ENCODE results near the gene TMEM53.

TMEM53 gene

GRCh38 chr1:44641126-44642102, 32.9 kb downstream of the TMEM53 start:
- DNase-seq (ENCODE audit: extremely low spot score), result no peak
- no peak for TF ChIP-seq CTCF (IDR thresholded peaks at IDR 0.05; ENCODE audit: control extremely low read depth, extremely low read depth, low read depth, missing control alignments)
- POLR2A ChIA-PET, result interaction anchor here (0.5 to 2.1 kb wide), 5 partner anchors 8 to 1670 kb away, joined by 3 to 8 read pairs (median 5); no protein-coding TSS in a partner anchor
- CTCF ChIA-PET, result interaction anchor here (0.7 to 13.8 kb wide), 7 partner anchors 8 to 69 kb away, joined by 3 to 204 read pairs (median 6); no protein-coding TSS in a partner anchor

GRCh38 chr1:44640200-44640853, 34.0 kb downstream of the TMEM53 start:
- ChIA-PET POLR2A (no interaction called here), CTCF (interaction anchor here (1.2 to 13.8 kb wide), 6 partner anchors 9 to 423 kb away, joined by 3 to 204 read pairs (median 4); no protein-coding TSS in a partner anchor)
- no peak for TF ChIP-seq CTCF (IDR thresholded peaks at IDR 0.05; ENCODE audit: control extremely low read depth, extremely low read depth, low read depth, missing control alignments)
- DNase-seq (ENCODE audit: extremely low spot score), result no peak

- no peak for DNase-seq (ENCODE audit: extremely low spot score)
- ChIA-PET CTCF (interaction anchor here (1.9 to 13.8 kb wide), 3 partner anchors 12 to 35 kb away, joined by 5 to 204 read pairs (median 6); no protein-coding TSS in a partner anchor), POLR2A (interaction anchor here (1.3 kb wide), 1 partner anchor 35 kb away, joined by 3 read pairs; no protein-coding TSS in a partner anchor)
- no peak for TF ChIP-seq CTCF (IDR thresholded peaks at IDR 0.05; ENCODE audit: control extremely low read depth, extremely low read depth, low read depth, missing control alignments)
Measured at GRCh38 chr1:44637702-44638411, 36.4 kb downstream of the TMEM53 start.

GRCh38 chr1:44636688-44637598, 37.3 kb downstream of the TMEM53 start:
- no peak for DNase-seq (ENCODE audit: extremely low spot score)
- TF ChIP-seq CTCF (IDR thresholded peaks at IDR 0.05; ENCODE audit: control extremely low read depth, extremely low read depth, low read depth, missing control alignments), result no peak
- POLR2A ChIA-PET, result no interaction called here
- CTCF ChIA-PET, result interaction anchor here (1.3 to 13.8 kb wide), 4 partner anchors 13 to 319 kb away, joined by 3 to 204 read pairs (median 3); no protein-coding TSS in a partner anchor

- DNase-seq (ENCODE audit: extremely low spot score), result no peak
- ChIA-PET POLR2A (no interaction called here), CTCF (interaction anchor here (1.3 to 13.8 kb wide), 4 partner anchors 13 to 319 kb away, joined by 3 to 204 read pairs (median 3); no protein-coding TSS in a partner anchor)
- TF ChIP-seq CTCF (IDR thresholded peaks at IDR 0.05; ENCODE audit: control extremely low read depth, extremely low read depth, low read depth, missing control alignments), result no peak
Measured at GRCh38 chr1:44636083-44636687, 38.1 kb downstream of the TMEM53 start.
